SK-N-SH treated with all-trans-retinoic acid at 6 μM for 48 hours (cell line): ENCODE measurements around the gene CACNA2D2.

ENCODE experiments used
- ATAC-seq: fragments of 200-7000 bp; cut with Tn5 transposase; 3 replicates; pipeline ENCODE4 v1.9.1; 2020; ENCODE audit warnings: mild to moderate bottlenecking, moderate library complexity
- ARNTL ChIP-seq: fragments of 450-650 bp; formaldehyde crosslinking; IDR thresholded peaks from 2 replicates; pipeline ENCODE4 v1.5.0; 2020; ENCODE audit warnings: low read depth, mild to moderate bottlenecking, moderate library complexity, borderline replicate concordance
- BACH2 ChIP-seq: fragments of 250-450 bp; sonication (Bioruptor Pico); IDR thresholded peaks from 2 replicates; pipeline ENCODE4 v1.9.0; 2021; ENCODE audit warnings: mild to moderate bottlenecking, borderline replicate concordance
- CSDC2 ChIP-seq: fragments of 250-450 bp; sonication (Bioruptor Pico); IDR thresholded peaks from 2 replicates; pipeline ENCODE4 v1.5.0; 2020; ENCODE audit warnings: mild to moderate bottlenecking, moderate library complexity
- CSRNP3 ChIP-seq: fragments of 250-450 bp; sonication (Bioruptor Pico); IDR thresholded peaks from 2 replicates; pipeline ENCODE4 v1.5.1; 2021; ENCODE audit warnings: mild to moderate bottlenecking, moderate library complexity
- ESRRG ChIP-seq: fragments of 250-450 bp; sonication (Bioruptor Pico); IDR thresholded peaks from 2 replicates; pipeline ENCODE4 v1.6.1; 2021; ENCODE audit warnings: mild to moderate bottlenecking
- ISL1 ChIP-seq: fragments of 250-450 bp; sonication (Bioruptor Pico); IDR thresholded peaks from 2 replicates; pipeline ENCODE4 v2.1.2; 2022; ENCODE audit warnings: mild to moderate bottlenecking, moderate library complexity
- OSR1 ChIP-seq: fragments of 250-450 bp; sonication (Bioruptor Pico); IDR thresholded peaks from 2 replicates; pipeline ENCODE4 v1.8.0; 2022; ENCODE audit warnings: moderate library complexity, mild to moderate bottlenecking, inconsistent platforms
- PATZ1 ChIP-seq: fragments of 250-450 bp; sonication (Bioruptor Pico); IDR thresholded peaks from 2 replicates; pipeline ENCODE4 v1.8.0; 2020; ENCODE audit warnings: mild to moderate bottlenecking, moderate library complexity, borderline replicate concordance
- POU6F1 ChIP-seq: fragments of 250-450 bp; sonication (Bioruptor Pico); IDR thresholded peaks from 2 replicates; pipeline ENCODE4 v1.8.0; 2021; ENCODE audit warnings: low read depth, mild to moderate bottlenecking, moderate library complexity, borderline replicate concordance
- RARB ChIP-seq: fragments of 250-450 bp; sonication (Bioruptor Pico); IDR thresholded peaks from 2 replicates; pipeline ENCODE4 v1.8.0; 2021; ENCODE audit warnings: mild to moderate bottlenecking, moderate library complexity
- SNAI2 ChIP-seq: fragments of 250-450 bp; sonication (Bioruptor Pico); IDR thresholded peaks from 2 replicates; pipeline ENCODE4 v1.5.0; 2020; ENCODE audit warnings: mild to moderate bottlenecking, moderate library complexity
- TOX ChIP-seq: fragments of 250-450 bp; sonication (Bioruptor Pico); IDR thresholded peaks from 2 replicates; pipeline ENCODE4 v1.8.0; 2021; ENCODE audit warnings: mild to moderate bottlenecking, moderate library complexity, borderline replicate concordance
- ZFP3 ChIP-seq: fragments of 250-450 bp; sonication (Bioruptor Pico); IDR thresholded peaks from 2 replicates; pipeline ENCODE4 v1.5.0; 2020; ENCODE audit warnings: mild to moderate bottlenecking, moderate library complexity
- ZFP30 ChIP-seq: fragments of 450-650 bp; formaldehyde crosslinking; IDR thresholded peaks from 2 replicates; pipeline ENCODE4 v1.5.0; 2022; ENCODE audit warnings: mild to moderate bottlenecking, moderate library complexity
- ZNF8 ChIP-seq: fragments of 450-650 bp; formaldehyde crosslinking; IDR thresholded peaks from 2 replicates; pipeline ENCODE4 v1.5.0; 2020; ENCODE audit warnings: mild to moderate bottlenecking, moderate library complexity
- TF ChIP-seq, protein P1 (sequence below): fragments of 250-450 bp; sonication (Bioruptor Pico); IDR thresholded peaks from 2 replicates; pipeline ENCODE4 v1.5.0; 2020; ENCODE audit warnings: mild to moderate bottlenecking, moderate library complexity
- TF ChIP-seq, protein P2 (sequence below): fragments of 250-450 bp; sonication (Bioruptor Pico); IDR thresholded peaks from 2 replicates; pipeline ENCODE4 v1.5.1; 2020; ENCODE audit warnings: low read depth, mild to moderate bottlenecking, moderate library complexity

The CACNA2D2 gene

GRCh38 chr3:50445919-50446318 lies 57.5 kb downstream of the CACNA2D2 start:
- no peak for TF ChIP-seq CSDC2
- TF ChIP-seq, protein P1, sequence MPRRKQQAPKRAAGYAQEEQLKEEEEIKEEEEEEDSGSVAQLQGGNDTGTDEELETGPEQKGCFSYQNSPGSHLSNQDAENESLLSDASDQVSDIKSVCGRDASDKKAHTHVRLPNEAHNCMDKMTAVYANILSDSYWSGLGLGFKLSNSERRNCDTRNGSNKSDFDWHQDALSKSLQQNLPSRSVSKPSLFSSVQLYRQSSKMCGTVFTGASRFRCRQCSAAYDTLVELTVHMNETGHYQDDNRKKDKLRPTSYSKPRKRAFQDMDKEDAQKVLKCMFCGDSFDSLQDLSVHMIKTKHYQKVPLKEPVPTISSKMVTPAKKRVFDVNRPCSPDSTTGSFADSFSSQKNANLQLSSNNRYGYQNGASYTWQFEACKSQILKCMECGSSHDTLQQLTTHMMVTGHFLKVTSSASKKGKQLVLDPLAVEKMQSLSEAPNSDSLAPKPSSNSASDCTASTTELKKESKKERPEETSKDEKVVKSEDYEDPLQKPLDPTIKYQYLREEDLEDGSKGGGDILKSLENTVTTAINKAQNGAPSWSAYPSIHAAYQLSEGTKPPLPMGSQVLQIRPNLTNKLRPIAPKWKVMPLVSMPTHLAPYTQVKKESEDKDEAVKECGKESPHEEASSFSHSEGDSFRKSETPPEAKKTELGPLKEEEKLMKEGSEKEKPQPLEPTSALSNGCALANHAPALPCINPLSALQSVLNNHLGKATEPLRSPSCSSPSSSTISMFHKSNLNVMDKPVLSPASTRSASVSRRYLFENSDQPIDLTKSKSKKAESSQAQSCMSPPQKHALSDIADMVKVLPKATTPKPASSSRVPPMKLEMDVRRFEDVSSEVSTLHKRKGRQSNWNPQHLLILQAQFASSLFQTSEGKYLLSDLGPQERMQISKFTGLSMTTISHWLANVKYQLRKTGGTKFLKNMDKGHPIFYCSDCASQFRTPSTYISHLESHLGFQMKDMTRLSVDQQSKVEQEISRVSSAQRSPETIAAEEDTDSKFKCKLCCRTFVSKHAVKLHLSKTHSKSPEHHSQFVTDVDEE (CRISPR knock-in tag) = no peak
- TF ChIP-seq ARNTL (CRISPR knock-in tag) = no peak
- no peak for TF ChIP-seq ZFP30 (CRISPR knock-in tag)
- no peak for TF ChIP-seq CSRNP3 (CRISPR knock-in tag)
- TF ChIP-seq, protein P2, sequence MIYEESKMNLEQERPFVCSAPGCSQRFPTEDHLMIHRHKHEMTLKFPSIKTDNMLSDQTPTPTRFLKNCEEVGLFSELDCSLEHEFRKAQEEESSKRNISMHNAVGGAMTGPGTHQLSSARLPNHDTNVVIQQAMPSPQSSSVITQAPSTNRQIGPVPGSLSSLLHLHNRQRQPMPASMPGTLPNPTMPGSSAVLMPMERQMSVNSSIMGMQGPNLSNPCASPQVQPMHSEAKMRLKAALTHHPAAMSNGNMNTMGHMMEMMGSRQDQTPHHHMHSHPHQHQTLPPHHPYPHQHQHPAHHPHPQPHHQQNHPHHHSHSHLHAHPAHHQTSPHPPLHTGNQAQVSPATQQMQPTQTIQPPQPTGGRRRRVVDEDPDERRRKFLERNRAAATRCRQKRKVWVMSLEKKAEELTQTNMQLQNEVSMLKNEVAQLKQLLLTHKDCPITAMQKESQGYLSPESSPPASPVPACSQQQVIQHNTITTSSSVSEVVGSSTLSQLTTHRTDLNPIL (CRISPR knock-in tag) = no peak
- no peak for TF ChIP-seq BACH2 (CRISPR knock-in tag)
- no peak for TF ChIP-seq TOX
- TF ChIP-seq ZFP3 (CRISPR knock-in tag) = no peak
- TF ChIP-seq OSR1 = no peak
- TF ChIP-seq POU6F1 (CRISPR knock-in tag) = no peak
- TF ChIP-seq ISL1 (CRISPR knock-in tag) = no peak
- TF ChIP-seq ESRRG = no peak
- no peak for TF ChIP-seq SNAI2 (CRISPR knock-in tag)
- no peak for TF ChIP-seq ZNF8 (CRISPR knock-in tag)
- ATAC-seq = no peak

DNA sequence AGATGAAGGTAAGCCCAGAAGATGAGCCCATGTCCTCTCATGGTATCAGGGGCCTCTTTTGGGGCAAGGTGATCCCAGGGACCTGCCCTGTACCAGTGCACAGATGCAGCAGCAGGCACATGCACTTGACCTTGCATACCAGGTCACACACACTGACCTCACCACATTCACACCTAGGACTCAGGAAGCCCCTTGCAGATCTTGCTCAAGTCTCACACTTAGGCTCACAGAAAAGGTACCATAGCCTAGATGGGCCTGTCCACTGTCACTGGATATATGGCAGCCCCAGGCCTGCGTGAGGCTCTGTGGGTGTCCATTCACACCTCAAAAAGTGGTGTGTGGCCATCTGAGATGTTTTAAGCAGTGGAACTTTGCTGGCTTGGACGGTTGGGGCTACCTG lies 58.7 kb downstream of the CACNA2D2 start:
- TF ChIP-seq RARB (no peak), ZNF8 (CRISPR knock-in tag) (no peak), SNAI2 (CRISPR knock-in tag) (no peak), POU6F1 (CRISPR knock-in tag) (no peak)
- TF ChIP-seq, all 23 proteins: peak for 0
- ATAC-seq = no peak

DNA sequence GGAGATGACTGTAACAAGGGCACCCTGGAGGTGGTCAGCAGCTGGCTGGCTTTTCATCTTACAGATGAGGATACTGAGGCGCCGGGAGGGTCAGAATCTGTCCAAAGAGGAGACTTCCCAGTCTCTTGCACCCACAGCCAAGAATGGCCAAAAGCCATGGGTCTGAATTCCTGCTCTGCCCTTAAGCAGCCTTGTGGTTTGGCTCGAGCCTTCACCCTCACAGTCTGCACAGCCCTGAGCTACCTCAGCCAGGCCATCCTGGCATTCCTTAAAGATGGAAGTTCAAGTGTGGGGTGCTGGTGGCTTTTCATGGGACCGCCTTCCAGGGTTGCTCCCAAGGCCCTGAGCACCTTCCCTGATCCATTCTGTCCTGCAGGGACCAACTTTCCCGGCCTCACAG lies 59.2 kb downstream of the CACNA2D2 start:
- peak; percentile 34; the same call in 2 of the 3 replicates for ATAC-seq
- TF ChIP-seq ARNTL (CRISPR knock-in tag) (no peak), CSDC2 (no peak), PATZ1 (CRISPR knock-in tag) (no peak), TOX (no peak), RARB (no peak), BACH2 (CRISPR knock-in tag) (no peak), ZFP30 (CRISPR knock-in tag) (no peak)
